H9 (cell line): ENCODE measurements around the gene DPP8. TPM values are rescaled to one million over a fixed set of nuclear protein-coding genes. Genes with fewer than 3 reads are reported as not detected.

Experiments
- DNase-seq: peaks from one replicate; pipeline ENCODE4 v3.0.0-alpha.2; 2017
- H2AFZ ChIP-seq: one replicate; pipeline ENCODE4 v1.6.1; 2013; ENCODE audit warnings: mild to moderate bottlenecking, low read length, control low read depth, moderate library complexity
- H2AK5ac ChIP-seq: 2 replicates; pipeline ENCODE4 v1.6.1; 2013; ENCODE audit warnings: low read length, control low read depth, mixed read lengths; ENCODE audit not compliant: insufficient read length
- H2BK120ac ChIP-seq: one replicate; pipeline ENCODE4 v1.6.1; 2013; ENCODE audit warnings: low read depth, mild to moderate bottlenecking, low read length, control low read depth, inconsistent platforms; ENCODE audit not compliant: poor library complexity, severe bottlenecking
- H2BK12ac ChIP-seq: 2 replicates; pipeline ENCODE4 v1.6.1; 2013; ENCODE audit warnings: low read length, control low read depth, mixed read lengths, low read depth; ENCODE audit not compliant: insufficient read length
- H2BK15ac ChIP-seq: 2 replicates; pipeline ENCODE4 v1.6.1; 2013; ENCODE audit warnings: low read depth, low read length, control low read depth
- H2BK20ac ChIP-seq: one replicate; pipeline ENCODE4 v1.6.1; 2013; ENCODE audit warnings: low read depth, mild to moderate bottlenecking, low read length, control low read depth, inconsistent platforms; ENCODE audit not compliant: poor library complexity, severe bottlenecking
- H2BK5ac ChIP-seq: 2 replicates; pipeline ENCODE4 v1.6.1; 2013; ENCODE audit warnings: low read length, control low read depth, mixed read lengths; ENCODE audit not compliant: insufficient read length
- H3K14ac ChIP-seq: 2 replicates; pipeline ENCODE4 v1.6.1; 2013; ENCODE audit warnings: low read length, control low read depth; ENCODE audit not compliant: insufficient read depth
- H3K18ac ChIP-seq: 2 replicates; pipeline ENCODE4 v1.6.1; 2013; ENCODE audit warnings: low read depth, mild to moderate bottlenecking, mixed read lengths, low read length, control low read depth; ENCODE audit not compliant: insufficient read length
- H3K23ac ChIP-seq: 2 replicates; pipeline ENCODE4 v1.6.1; 2013; ENCODE audit warnings: low read length, control low read depth, mixed read lengths, low read depth; ENCODE audit not compliant: insufficient read length
- H3K23me2 ChIP-seq: 2 replicates; pipeline ENCODE4 v1.6.1; 2013; ENCODE audit warnings: low read depth, mild to moderate bottlenecking, mixed read lengths, low read length, control low read depth; ENCODE audit not compliant: insufficient read length, poor library complexity, severe bottlenecking
- H3K27ac ChIP-seq: 2 replicates; pipeline ENCODE4 v1.5.1; 2013; ENCODE audit warnings: low read length, control low read depth, mixed read lengths, low read depth; ENCODE audit not compliant: insufficient read length
- H3K27me3 ChIP-seq: 2 replicates; pipeline ENCODE4 v1.6.1; 2013; ENCODE audit warnings: low read length, control low read depth, inconsistent platforms; ENCODE audit not compliant: insufficient read depth
- H3K4ac ChIP-seq: 2 replicates; pipeline ENCODE4 v1.6.1; 2013; ENCODE audit warnings: low read depth, mild to moderate bottlenecking, control low read depth, inconsistent platforms, low read length, moderate library complexity
- H3K4me1 ChIP-seq: 2 replicates; pipeline ENCODE4 v1.6.1; 2013; ENCODE audit warnings: low read length, control low read depth, inconsistent platforms; ENCODE audit not compliant: insufficient read depth
- H3K4me2 ChIP-seq: 2 replicates; pipeline ENCODE4 v1.6.1; 2013; ENCODE audit warnings: low read length, control low read depth, mixed read lengths; ENCODE audit not compliant: insufficient read length, insufficient read depth
- H3K56ac ChIP-seq: 2 replicates; pipeline ENCODE4 v1.6.1; 2013; ENCODE audit warnings: low read depth, mild to moderate bottlenecking, mixed read lengths, low read length, control low read depth; ENCODE audit not compliant: insufficient read length
- H3K79me1 ChIP-seq: 2 replicates; pipeline ENCODE4 v1.6.1; 2013; ENCODE audit warnings: low read depth, mild to moderate bottlenecking, moderate library complexity, low read length, control low read depth, inconsistent platforms; ENCODE audit not compliant: insufficient read depth, poor library complexity, severe bottlenecking
- H3K79me2 ChIP-seq: 2 replicates; pipeline ENCODE4 v1.6.1; 2013; ENCODE audit warnings: low read length, control low read depth, inconsistent platforms; ENCODE audit not compliant: insufficient read depth
- H3K9ac ChIP-seq: 2 replicates; pipeline ENCODE4 v1.6.1; 2013; ENCODE audit warnings: low read length, control low read depth, mixed read lengths; ENCODE audit not compliant: insufficient read length; ENCODE audit errors: extremely low read depth
- H3K9me3 ChIP-seq: one replicate; pipeline ENCODE4 v1.6.1; 2013; ENCODE audit warnings: low read depth, low read length, inconsistent platforms; ENCODE audit not compliant: control insufficient read depth
- H3T11ph ChIP-seq: one replicate; pipeline ENCODE4 v1.6.1; 2013; ENCODE audit warnings: mild to moderate bottlenecking, low read length, control low read depth, inconsistent platforms
- H4K20me1 ChIP-seq: one replicate; pipeline ENCODE4 v1.6.1; 2013; ENCODE audit not compliant: control insufficient read depth, insufficient read length, insufficient read depth
- H4K5ac ChIP-seq: 2 replicates; pipeline ENCODE4 v1.6.1; 2013; ENCODE audit warnings: low read depth, mild to moderate bottlenecking, mixed read lengths, low read length, control low read depth; ENCODE audit not compliant: insufficient read length
- H4K8ac ChIP-seq: replicated peaks from 2 replicates; pipeline ENCODE4 v1.6.1; 2013; ENCODE audit warnings: low read length, control low read depth, mixed read lengths, low read depth; ENCODE audit not compliant: insufficient read length
- H4K91ac ChIP-seq: 2 replicates; pipeline ENCODE4 v1.6.1; 2013; ENCODE audit warnings: low read depth, mild to moderate bottlenecking, moderate library complexity, mixed read lengths, low read length, control low read depth; ENCODE audit not compliant: insufficient read length
- H3K27ac Mint-ChIP-seq, 3 experiments: 2 replicates in 2 of 3; 3 replicates in 1 of 3; pipeline ENCODE4 v1.8.0; 2020 to 2021; ENCODE audit warnings: mixed read lengths in 3 of 3, mild to moderate bottlenecking in 1 of 3, moderate library complexity in 1 of 3
- H3K27me3 Mint-ChIP-seq: 2 replicates; pipeline ENCODE4 v1.8.0; 2021; ENCODE audit warnings: low read depth, mild to moderate bottlenecking, moderate library complexity, mixed read lengths
- H3K36me3 Mint-ChIP-seq, 3 experiments: 2 replicates in 2 of 3; 3 replicates in 1 of 3; pipeline ENCODE4 v1.8.0; 2020 to 2021; ENCODE audit warnings: low read depth in 3 of 3, mixed read lengths in 3 of 3; ENCODE audit not compliant: insufficient read depth in 1 of 3
- H3K4me1 Mint-ChIP-seq, 2 experiments: 2 replicates each; pipeline ENCODE4 v1.8.0; 2020; ENCODE audit warnings: mixed read lengths in 2 of 2
- H3K4me3 Mint-ChIP-seq, 2 experiments: 2 replicates in 1 of 2; 3 replicates in 1 of 2; pipeline ENCODE4 v1.8.0; 2020 to 2021; ENCODE audit warnings: mild to moderate bottlenecking in 2 of 2, mixed read lengths in 2 of 2, moderate library complexity in 1 of 2
- H3K9me3 Mint-ChIP-seq, 2 experiments: 2 replicates in 1 of 2; 3 replicates in 1 of 2; pipeline ENCODE4 v1.8.0; 2020; ENCODE audit warnings: mild to moderate bottlenecking in 2 of 2, mixed read lengths in 2 of 2, moderate library complexity in 1 of 2
- WGBS: extraction: QIAGEN DNeasy Blood & Tissue Kit; methylation state at CpG from one replicate; pipeline ENCODE4 v1.1.7; 2013; ENCODE audit warnings: missing lambda C conversion rate, low lambda C conversion rate, mixed read lengths; ENCODE audit not compliant: insufficient read length; ENCODE audit errors: extremely low coverage; 5-methylcytosine and 5-hydroxymethylcytosine counted together
- total RNA-seq: library from RNA; stranded (reverse); gene quantifications from 2 replicates; pipeline ENCODE4 v1.2.1, GENCODE V29; 2021
- TF ChIP-seq, protein P1 (sequence below): fragments of 200-600 bp; sonication (generic); conservative IDR thresholded peaks from 3 replicates; pipeline ENCODE4 v1.8.0; 2021; ENCODE audit warnings: antibody characterized with exemption, mild to moderate bottlenecking

Gene DPP8
- total RNA-seq, 1 experiment from 2014 or later, result 26.6 TPM

DNA sequence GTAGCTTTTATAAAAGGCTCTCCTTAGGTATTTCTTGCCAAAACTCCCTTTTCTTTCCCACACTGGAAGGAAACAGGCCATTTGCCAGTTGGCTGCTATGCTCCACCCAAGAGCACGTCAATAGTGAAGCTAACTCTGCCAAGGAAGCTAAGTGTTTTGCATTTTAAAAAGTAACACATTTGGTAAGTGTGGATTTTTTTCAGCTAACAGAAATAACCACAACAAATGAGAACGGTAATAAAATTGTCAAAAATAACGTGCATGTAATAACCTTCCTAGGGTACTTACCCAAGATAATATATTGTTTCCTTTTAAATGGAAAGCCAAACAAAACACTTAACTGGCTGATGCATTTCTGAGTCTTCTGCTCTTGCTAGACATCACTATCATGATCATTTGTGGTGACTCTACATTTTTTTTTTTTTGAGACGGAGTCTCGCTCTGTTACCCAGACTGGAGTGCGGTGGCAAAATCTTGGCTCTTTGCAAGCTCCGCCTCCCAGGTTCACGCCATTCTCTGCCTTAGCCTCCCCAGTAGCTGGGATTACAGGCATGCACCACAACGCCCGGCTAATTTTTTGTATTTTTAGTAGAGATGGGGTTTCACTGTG, 4.6 kb downstream of the DPP8 start:
- Histone ChIP-seq H4K8ac (no peak overlapping the region), H3K23ac (no peak overlapping the region)

More for the DNA sequence above, 4.6 kb downstream of the DPP8 start:
- peaks cover 6% of the 10 kb centered on the region; the same call in 1 of the 2 replicates for H3K79me2 ChIP-seq
- Mint-ChIP-seq H3K9me3 (peaks cover 0 to 2% of the 10 kb centered on the region in 2 experiments; a peak in 1 of 5 replicates), H3K36me3 (peaks cover 0 to 36% (median 32%) of the 10 kb centered on the region in 3 experiments; a peak in 6 of 7 replicates), H3K27me3 (no peaks in the 10 kb centered on the region), H3K4me3 (no peak overlapping the region), H3K4me1 (peaks cover 8 to 11% of the 10 kb centered on the region in 2 experiments), H3K27ac (0 out of 7 replicates have a peak overlapping the region, but pooled peaks of 1 of the 3 experiments have one; percentile 40)
- no peak overlapping the region for H2BK20ac ChIP-seq
- H2AFZ ChIP-seq, result no peak overlapping the region
- H3K79me1 ChIP-seq, result peaks cover 6% of the 10 kb centered on the region
- no peaks in the 10 kb centered on the region for H3K4me1 ChIP-seq
- H3T11ph ChIP-seq, result no peak overlapping the region
- peaks cover 8% of the 10 kb centered on the region for H3K23me2 ChIP-seq
- WGBS, result no CpG with 5 or more reads among the region's 10 CpGs
- no peak for DNase-seq
- H2BK5ac ChIP-seq, result no peak overlapping the region
- no peak overlapping the region for H3K18ac ChIP-seq
- H4K91ac ChIP-seq, result no peak overlapping the region
- H3K27ac ChIP-seq, result no peak overlapping the region
- no peak overlapping the region for H3K56ac ChIP-seq
- H2BK120ac ChIP-seq, result no peak overlapping the region
- no peaks in the 10 kb centered on the region for H3K27me3 ChIP-seq
- no peak overlapping the region for H3K4ac ChIP-seq
- no peaks in the 10 kb centered on the region for H4K20me1 ChIP-seq
- H2BK12ac ChIP-seq, result no peak overlapping the region
- H3K9ac ChIP-seq, result no peak overlapping the region
- H3K9me3 ChIP-seq, result no peaks in the 10 kb centered on the region
- no peak overlapping the region for H3K4me2 ChIP-seq
- H3K14ac ChIP-seq, result no peak overlapping the region
- H2BK15ac ChIP-seq, result no peak overlapping the region
- H4K5ac ChIP-seq, result no peak overlapping the region
- TF ChIP-seq, protein P1, sequence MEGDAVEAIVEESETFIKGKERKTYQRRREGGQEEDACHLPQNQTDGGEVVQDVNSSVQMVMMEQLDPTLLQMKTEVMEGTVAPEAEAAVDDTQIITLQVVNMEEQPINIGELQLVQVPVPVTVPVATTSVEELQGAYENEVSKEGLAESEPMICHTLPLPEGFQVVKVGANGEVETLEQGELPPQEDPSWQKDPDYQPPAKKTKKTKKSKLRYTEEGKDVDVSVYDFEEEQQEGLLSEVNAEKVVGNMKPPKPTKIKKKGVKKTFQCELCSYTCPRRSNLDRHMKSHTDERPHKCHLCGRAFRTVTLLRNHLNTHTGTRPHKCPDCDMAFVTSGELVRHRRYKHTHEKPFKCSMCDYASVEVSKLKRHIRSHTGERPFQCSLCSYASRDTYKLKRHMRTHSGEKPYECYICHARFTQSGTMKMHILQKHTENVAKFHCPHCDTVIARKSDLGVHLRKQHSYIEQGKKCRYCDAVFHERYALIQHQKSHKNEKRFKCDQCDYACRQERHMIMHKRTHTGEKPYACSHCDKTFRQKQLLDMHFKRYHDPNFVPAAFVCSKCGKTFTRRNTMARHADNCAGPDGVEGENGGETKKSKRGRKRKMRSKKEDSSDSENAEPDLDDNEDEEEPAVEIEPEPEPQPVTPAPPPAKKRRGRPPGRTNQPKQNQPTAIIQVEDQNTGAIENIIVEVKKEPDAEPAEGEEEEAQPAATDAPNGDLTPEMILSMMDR, result no peak
- no peak overlapping the region for H2AK5ac ChIP-seq
